ENCODE data around the gene GRAMD1C.

GRAMD1C gene

DNA sequence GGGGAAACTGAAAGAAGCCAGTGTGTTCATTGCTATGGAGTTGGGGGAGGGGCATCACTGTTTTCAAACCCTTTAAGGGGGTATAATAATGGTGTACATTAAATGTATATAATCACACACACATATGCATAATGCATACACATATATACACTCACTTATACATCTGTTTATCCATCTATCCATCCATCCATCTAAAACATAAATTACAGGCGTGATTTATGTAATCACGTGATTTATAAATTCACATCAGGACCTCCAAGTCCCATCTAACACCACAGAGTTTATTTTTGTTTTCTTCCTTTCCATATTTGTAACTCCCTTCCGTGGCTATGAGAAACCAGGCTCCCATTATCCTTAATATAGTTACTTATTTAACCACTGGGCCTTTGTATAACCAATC lies 39.8 kb downstream of the GRAMD1C start:
- Histone ChIP-seq H3K9ac (ENCODE audit: low read length) (no peak overlapping the region), H3K4me1 (ENCODE audit: low read length) (no peaks in the 10 kb centered on the region), H3K4me2 (ENCODE audit: low read depth, low read length) (no peak overlapping the region), H3K27me3 (replicated peaks; ENCODE audit: insufficient read depth, low read length) (no peaks in the 10 kb centered on the region), H3K27ac (ENCODE audit: low read length) (no peak overlapping the region), H4K20me1 (ENCODE audit: insufficient read depth, low read length) (no peaks in the 10 kb centered on the region), H2AFZ (ENCODE audit: low read length) (no peak overlapping the region), H3K9me2 (replicated peaks; ENCODE audit: insufficient read depth, low read length) (no peaks in the 10 kb centered on the region), H3K36me3 (replicated peaks; ENCODE audit: insufficient read depth, low read length) (no peaks in the 10 kb centered on the region), H3F3A (ENCODE audit: insufficient read depth, low read length) (no peaks in the 10 kb centered on the region), H3K4me3 (ENCODE audit: low read length) (no peak overlapping the region), H3K9me3 (replicated peaks; ENCODE audit: insufficient read depth, low read length) (no peaks in the 10 kb centered on the region), H3K79me2 (ENCODE audit: low read length) (no peaks in the 10 kb centered on the region)
- TF ChIP-seq EZH2phosphoT487 (IDR thresholded peaks at IDR 0.05; ENCODE audit: low read length): no peak
- TF ChIP-seq, protein P1, sequence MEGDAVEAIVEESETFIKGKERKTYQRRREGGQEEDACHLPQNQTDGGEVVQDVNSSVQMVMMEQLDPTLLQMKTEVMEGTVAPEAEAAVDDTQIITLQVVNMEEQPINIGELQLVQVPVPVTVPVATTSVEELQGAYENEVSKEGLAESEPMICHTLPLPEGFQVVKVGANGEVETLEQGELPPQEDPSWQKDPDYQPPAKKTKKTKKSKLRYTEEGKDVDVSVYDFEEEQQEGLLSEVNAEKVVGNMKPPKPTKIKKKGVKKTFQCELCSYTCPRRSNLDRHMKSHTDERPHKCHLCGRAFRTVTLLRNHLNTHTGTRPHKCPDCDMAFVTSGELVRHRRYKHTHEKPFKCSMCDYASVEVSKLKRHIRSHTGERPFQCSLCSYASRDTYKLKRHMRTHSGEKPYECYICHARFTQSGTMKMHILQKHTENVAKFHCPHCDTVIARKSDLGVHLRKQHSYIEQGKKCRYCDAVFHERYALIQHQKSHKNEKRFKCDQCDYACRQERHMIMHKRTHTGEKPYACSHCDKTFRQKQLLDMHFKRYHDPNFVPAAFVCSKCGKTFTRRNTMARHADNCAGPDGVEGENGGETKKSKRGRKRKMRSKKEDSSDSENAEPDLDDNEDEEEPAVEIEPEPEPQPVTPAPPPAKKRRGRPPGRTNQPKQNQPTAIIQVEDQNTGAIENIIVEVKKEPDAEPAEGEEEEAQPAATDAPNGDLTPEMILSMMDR (IDR thresholded peaks at IDR 0.05; ENCODE audit: low read length): no peak
- TF ChIP-seq EZH2 (optimal IDR thresholded peaks at IDR 0.05; ENCODE audit: low read depth, low read length): no peak
- no peak for DNase-seq

DNA sequence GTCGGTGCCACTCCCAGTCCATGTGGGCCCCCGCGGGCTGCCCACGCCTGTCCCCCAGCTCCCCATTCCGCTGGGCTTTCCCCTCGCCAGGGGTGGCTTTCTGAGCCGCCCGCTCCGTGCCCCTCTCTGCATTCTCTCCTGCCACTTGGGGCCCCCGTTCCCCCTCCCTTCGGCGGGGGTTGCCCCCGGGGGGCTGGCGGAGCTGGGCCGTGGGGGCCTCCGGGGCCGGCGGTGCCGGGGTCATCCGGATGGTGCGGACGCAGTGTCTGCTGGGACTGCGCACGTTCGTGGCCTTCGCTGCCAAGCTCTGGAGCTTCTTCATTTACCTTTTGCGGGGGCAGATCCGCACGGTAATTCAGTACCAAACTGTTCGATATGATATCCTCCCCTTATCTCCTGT lies 46.5 kb downstream of the GRAMD1C start:
- no peak for TF ChIP-seq EZH2 (optimal IDR thresholded peaks at IDR 0.05; ENCODE audit: low read depth, low read length)
- TF ChIP-seq, protein P1 (IDR thresholded peaks at IDR 0.05; ENCODE audit: low read length): no peak
- TF ChIP-seq EZH2phosphoT487 (IDR thresholded peaks at IDR 0.05; ENCODE audit: low read length): no peak
- Histone ChIP-seq H2AFZ (ENCODE audit: low read length) (no peak overlapping the region), H3K36me3 (replicated peaks; ENCODE audit: insufficient read depth, low read length) (no peaks in the 10 kb centered on the region)

DNA sequence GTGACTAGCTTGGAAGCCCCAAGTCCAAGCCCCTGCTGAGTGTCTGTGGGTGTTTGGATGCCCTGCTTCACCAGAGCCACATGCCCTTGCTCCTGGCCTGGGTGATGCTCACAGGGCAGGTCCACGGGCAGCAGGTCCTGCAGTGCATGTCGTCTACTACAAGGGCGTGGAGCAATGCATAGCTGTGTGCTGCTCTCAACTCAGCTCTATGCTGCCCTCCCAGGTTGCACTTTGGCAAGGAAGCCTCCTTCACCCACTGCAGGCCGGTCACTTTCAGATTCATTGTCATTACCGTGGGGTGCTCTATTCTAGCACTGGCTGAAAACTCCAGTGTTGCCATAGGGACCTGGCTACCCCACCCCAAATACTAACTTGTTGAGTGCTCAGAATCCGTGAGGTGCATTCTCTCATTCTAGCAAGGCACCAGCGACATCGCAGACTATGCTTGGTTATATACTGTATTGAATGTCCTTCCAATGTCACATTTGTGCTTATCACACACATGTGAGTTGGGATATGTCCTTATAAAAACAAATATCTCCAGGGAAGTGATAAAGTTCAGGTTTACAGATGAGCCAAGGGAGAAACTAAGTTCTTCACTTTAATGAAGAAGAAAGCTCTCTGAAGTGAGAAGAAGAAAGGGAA lies 51.8 kb downstream of the GRAMD1C start:
- Histone ChIP-seq H3K4me2 (ENCODE audit: low read depth, low read length) (0 out of 2 replicates have a peak overlapping the region, but pooled peaks have one; percentile 30), H3K27ac (ENCODE audit: low read length) (no peak overlapping the region), H3F3A (ENCODE audit: insufficient read depth, low read length) (no peaks in the 10 kb centered on the region), H3K27me3 (replicated peaks; ENCODE audit: insufficient read depth, low read length) (no peaks in the 10 kb centered on the region), H3K4me3 (ENCODE audit: low read length) (no peak overlapping the region), H3K9me2 (replicated peaks; ENCODE audit: insufficient read depth, low read length) (no peaks in the 10 kb centered on the region), H3K36me3 (replicated peaks; ENCODE audit: insufficient read depth, low read length) (no peaks in the 10 kb centered on the region), H4K20me1 (ENCODE audit: insufficient read depth, low read length) (no peaks in the 10 kb centered on the region), H3K9ac (ENCODE audit: low read length) (no peak overlapping the region), H3K79me2 (ENCODE audit: low read length) (no peaks in the 10 kb centered on the region), H2AFZ (ENCODE audit: low read length) (peak overlapping the region; percentile 36), H3K4me1 (ENCODE audit: low read length) (no peaks in the 10 kb centered on the region), H3K9me3 (replicated peaks; ENCODE audit: insufficient read depth, low read length) (no peaks in the 10 kb centered on the region)
- DNase-seq: peak; percentile 33
- TF ChIP-seq EZH2 (optimal IDR thresholded peaks at IDR 0.05; ENCODE audit: low read depth, low read length): no peak
- TF ChIP-seq, protein P1 (IDR thresholded peaks at IDR 0.05; ENCODE audit: low read length): peak; percentile 31; the same call in 1 of the 2 replicates

More for the DNA sequence above, 46.5 kb downstream of the GRAMD1C start:
- Histone ChIP-seq H3K9ac (ENCODE audit: low read length) (no peak overlapping the region), H3K4me1 (ENCODE audit: low read length) (no peaks in the 10 kb centered on the region), H3F3A (ENCODE audit: insufficient read depth, low read length) (no peaks in the 10 kb centered on the region), H3K9me2 (replicated peaks; ENCODE audit: insufficient read depth, low read length) (no peaks in the 10 kb centered on the region), H3K9me3 (replicated peaks; ENCODE audit: insufficient read depth, low read length) (no peaks in the 10 kb centered on the region), H4K20me1 (ENCODE audit: insufficient read depth, low read length) (no peaks in the 10 kb centered on the region), H3K27me3 (replicated peaks; ENCODE audit: insufficient read depth, low read length) (no peaks in the 10 kb centered on the region), H3K4me2 (ENCODE audit: low read depth, low read length) (no peak overlapping the region), H3K4me3 (ENCODE audit: low read length) (no peak overlapping the region), H3K27ac (ENCODE audit: low read length) (no peak overlapping the region), H3K79me2 (ENCODE audit: low read length) (no peaks in the 10 kb centered on the region)
- DNase-seq: no peak

All from MM.1S (cell line).